Upper lobe of right lung (tissue), 1 donor: ENCODE measurements around the gene RUSC1. TPM values are rescaled to one million over a fixed set of nuclear protein-coding genes. Genes with fewer than 3 reads are reported as not detected.

Experiments
- ATAC-seq: fragments of 200-7000 bp; cut with Tn5 transposase; one replicate; pipeline ENCODE4 v1.9.1; 2020; ENCODE audit warnings: mild to moderate bottlenecking, moderate library complexity
- DNase-seq: peaks from one replicate; pipeline ENCODE4 v3.0.0-alpha.2; 2020
- H3K27ac ChIP-seq: fragments of 200-600 bp; one replicate; pipeline ENCODE4 v1.8.0; 2022
- H3K27me3 ChIP-seq: fragments of 200-600 bp; one replicate; pipeline ENCODE4 v1.8.0; 2022; ENCODE audit warnings: mild to moderate bottlenecking
- H3K36me3 ChIP-seq: fragments of 200-600 bp; one replicate; pipeline ENCODE4 v1.8.0; 2022
- H3K4me1 ChIP-seq: fragments of 200-600 bp; one replicate; pipeline ENCODE4 v1.8.0; 2022
- H3K4me3 ChIP-seq: fragments of 200-600 bp; one replicate; pipeline ENCODE4 v1.8.0; 2022; ENCODE audit warnings: mild to moderate bottlenecking
- H3K9me3 ChIP-seq: fragments of 200-600 bp; one replicate; pipeline ENCODE4 v1.8.0; 2022
- CTCF ChIP-seq: fragments of 200-600 bp; IDR thresholded peaks from one replicate; pipeline ENCODE4 v1.8.0; 2022; ENCODE audit warnings: antibody characterized with exemption
- intact Hi-C: fragments of 100-400 bp; cut with DNase I; formaldehyde crosslinking; loops from one replicate; pipeline ENCODE4 v1.11.0; 2022
- total RNA-seq: library from RNA; stranded (reverse); fragmentation: NEBNext Ultra II Directional; extraction: Animal tissue kit (Norgen Biotek cat#: 25700); gene quantifications from one replicate; pipeline ENCODE4 v1.2.1, GENCODE V29; 2021
- donor health status: DM: no; HTN: yes; CAD: no; lungs with severe emphysema.

The RUSC1 gene
- total RNA-seq, 1 donor from 2014 or later, result 27.0 TPM

GRCh38 chr1:155322571-155322952 is 1.9 kb downstream of the RUSC1 start:
- intact Hi-C loops, result loop anchor here (10.0 kb wide), 1 partner anchor 68 kb away; the partner anchor contains the start of gene ENTREP3
- H3K4me1 ChIP-seq, result peaks cover 36% of the 10 kb centered on the region
- DNase-seq, result peak; percentile 75

GRCh38 chr1:155322953-155323728 is 2.4 kb downstream of the RUSC1 start:
- TF ChIP-seq CTCF, result peak; percentile 95
- no peaks in the 10 kb centered on the region for H3K27me3 ChIP-seq
- H3K4me1 ChIP-seq, result peaks cover 36% of the 10 kb centered on the region
- H3K27ac ChIP-seq, result peak overlapping the region; percentile 92
- DNase-seq (peak; percentile 95), ATAC-seq (peak; percentile 75)
- intact Hi-C loops, result loop anchor here (10.0 kb wide), 1 partner anchor 68 kb away; the partner anchor contains the start of gene ENTREP3
- peaks cover 27% of the 10 kb centered on the region for H3K36me3 ChIP-seq
- H3K4me3 ChIP-seq, result peak overlapping the region; percentile 76
- no peaks in the 10 kb centered on the region for H3K9me3 ChIP-seq

More at GRCh38 chr1:155322571-155322952, 1.9 kb downstream of the RUSC1 start:
- no peaks in the 10 kb centered on the region for H3K27me3 ChIP-seq
- peak overlapping the region; percentile 92 for H3K27ac ChIP-seq
- no peak for TF ChIP-seq CTCF
- no peak for ATAC-seq
- H3K4me3 ChIP-seq, result peak overlapping the region; percentile 76
- H3K36me3 ChIP-seq, result peaks cover 29% of the 10 kb centered on the region
- H3K9me3 ChIP-seq, result no peaks in the 10 kb centered on the region

GRCh38 chr1:155323729-155324036 is 3.0 kb downstream of the RUSC1 start:
- H3K27me3 ChIP-seq, result no peaks in the 10 kb centered on the region
- DNase-seq, result peak; percentile 93
- peaks cover 36% of the 10 kb centered on the region for H3K4me1 ChIP-seq
- TF ChIP-seq CTCF, result no peak
- peaks cover 27% of the 10 kb centered on the region for H3K36me3 ChIP-seq
- peak overlapping the region; percentile 92 for H3K27ac ChIP-seq
- ATAC-seq, result peak; percentile 70
- no peaks in the 10 kb centered on the region for H3K9me3 ChIP-seq
- intact Hi-C loops, result loop anchor here (10.0 kb wide), 1 partner anchor 69 kb away; the partner anchor contains the start of gene ENTREP3
- peak overlapping the region; percentile 76 for H3K4me3 ChIP-seq

GRCh38 chr1:155324037-155324716 is 3.5 kb downstream of the RUSC1 start:
- Histone ChIP-seq H3K9me3 (no peaks in the 10 kb centered on the region), H3K4me1 (peaks cover 36% of the 10 kb centered on the region), H3K4me3 (peak overlapping the region; percentile 76), H3K27ac (peak overlapping the region; percentile 92), H3K36me3 (peaks cover 27% of the 10 kb centered on the region), H3K27me3 (no peaks in the 10 kb centered on the region)
- TF ChIP-seq CTCF, result no peak
- ATAC-seq (peak; percentile 90), DNase-seq (peak; percentile 98)
- intact Hi-C loops, result loop anchor here (10.0 kb wide), 1 partner anchor 69 kb away; the partner anchor contains the start of gene ENTREP3

- peaks cover 29% of the 10 kb centered on the region for H3K36me3 ChIP-seq
- no peaks in the 10 kb centered on the region for H3K9me3 ChIP-seq
- TF ChIP-seq CTCF, result peak; percentile 49
- ATAC-seq (peak; percentile 6), DNase-seq (peak; percentile 85)
- H3K4me1 ChIP-seq, result peaks cover 35% of the 10 kb centered on the region
- intact Hi-C loops, result loop anchor here (10.0 kb wide), 1 partner anchor 70 kb away; the partner anchor contains the start of gene ENTREP3
- H3K27ac ChIP-seq, result peak overlapping the region; percentile 92
- H3K27me3 ChIP-seq, result no peaks in the 10 kb centered on the region
- peak overlapping the region; percentile 76 for H3K4me3 ChIP-seq
Measured at GRCh38 chr1:155324717-155325602, 4.3 kb downstream of the RUSC1 start.
